Measurements from ENCODE around the gene C6orf15.

DNA sequence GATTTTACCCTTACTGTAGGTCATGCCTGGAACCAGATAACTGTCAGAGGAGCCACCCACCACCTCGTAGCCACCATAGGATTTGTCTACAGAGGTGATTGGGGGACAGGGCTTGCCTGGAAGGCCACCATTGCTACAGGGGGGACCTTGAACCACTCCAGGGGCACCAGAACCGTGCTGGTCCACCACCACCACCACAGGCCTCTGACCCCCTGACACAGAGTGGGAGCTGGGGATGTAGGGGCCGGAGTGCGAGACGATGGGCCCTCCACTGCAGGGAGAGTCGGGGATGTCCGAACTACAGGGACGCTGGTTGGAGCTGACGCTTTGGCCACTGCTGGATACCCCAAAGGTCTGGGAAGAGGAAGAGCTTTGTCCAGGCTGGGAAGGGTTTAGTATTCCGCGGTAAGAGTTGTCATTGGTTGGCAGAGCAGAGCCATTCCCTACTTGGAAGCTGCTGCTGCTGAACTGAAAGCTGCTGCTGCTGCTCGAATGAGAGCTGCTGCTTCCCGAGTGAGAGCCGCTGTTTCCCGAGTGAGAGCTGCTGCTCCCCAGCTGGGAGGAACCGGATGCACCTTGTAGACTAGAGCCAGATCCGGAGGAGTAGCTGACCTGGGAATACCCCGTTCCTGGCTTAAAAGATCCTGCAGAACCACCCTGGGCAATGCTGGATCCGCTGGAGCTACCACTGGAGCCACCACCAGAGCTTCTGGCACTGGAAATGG lies 4.4 kb upstream of the C6orf15 start:
- no peak for TF ChIP-seq POLR2A (IDR thresholded peaks at IDR 0.05; ENCODE audit: low read length)
- no peak for TF ChIP-seq GATA1 (IDR thresholded peaks at IDR 0.05; ENCODE audit: low read depth, low read length)
